ENCODE data around the gene NRG3.

Gene NRG3

DNA sequence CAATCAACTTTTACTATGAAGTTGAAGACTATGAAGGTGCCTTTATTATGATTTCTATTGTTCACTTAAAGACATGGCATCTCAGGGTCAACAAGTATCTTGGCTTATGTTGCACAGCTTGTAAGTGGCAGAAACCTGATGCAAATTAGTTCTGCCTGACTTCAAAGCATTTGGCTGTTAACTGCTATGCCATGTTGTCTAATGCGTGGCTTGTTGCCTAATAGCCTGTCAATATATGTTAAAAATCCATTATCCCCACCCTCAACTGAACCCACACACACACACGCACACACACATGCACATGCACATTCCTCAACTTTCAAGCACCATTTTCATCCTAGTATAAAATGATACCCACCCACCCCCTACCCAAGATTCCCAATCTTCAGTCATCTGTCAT is 217.1 kb downstream of the NRG3 start:
- no peak for DNase-seq

DNA sequence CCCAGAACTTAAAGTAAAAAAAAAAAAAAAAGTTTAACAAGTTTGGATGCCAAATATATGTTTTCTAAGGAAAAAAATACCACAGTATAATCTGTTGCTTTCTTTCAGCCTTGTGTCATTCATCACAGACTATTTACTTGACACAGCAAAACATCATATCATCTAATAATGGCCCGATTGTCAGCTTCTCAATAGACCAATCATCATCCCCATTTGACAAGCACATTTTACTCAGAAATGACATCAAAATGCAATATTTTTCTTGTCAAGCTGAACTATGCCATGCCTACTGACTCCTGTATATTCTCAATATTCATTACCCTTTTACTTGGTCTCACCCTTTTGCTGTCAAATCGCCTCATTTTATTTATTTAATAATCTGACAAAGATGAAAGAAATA is 249.7 kb downstream of the NRG3 start:
- DNase-seq = no peak

DNA sequence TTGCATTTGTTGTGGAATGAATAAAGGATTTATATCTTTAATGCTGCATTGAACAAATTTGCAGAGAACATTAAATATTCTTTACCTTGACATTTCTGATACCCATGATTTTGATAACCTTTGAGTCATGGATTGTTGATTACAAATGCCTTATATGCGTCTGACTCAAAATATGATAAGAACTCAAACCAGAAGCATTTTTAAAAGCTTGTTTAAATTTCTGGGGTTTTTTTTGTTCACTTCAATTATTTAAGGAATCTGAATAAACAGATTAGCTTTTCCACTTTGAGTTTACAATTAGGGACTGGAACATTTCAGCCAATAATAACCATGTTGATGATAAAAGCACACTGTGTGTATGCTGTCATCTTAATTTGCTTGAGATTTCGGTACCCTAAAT is 253.5 kb downstream of the NRG3 start:
- DNase-seq = no peak

DNA sequence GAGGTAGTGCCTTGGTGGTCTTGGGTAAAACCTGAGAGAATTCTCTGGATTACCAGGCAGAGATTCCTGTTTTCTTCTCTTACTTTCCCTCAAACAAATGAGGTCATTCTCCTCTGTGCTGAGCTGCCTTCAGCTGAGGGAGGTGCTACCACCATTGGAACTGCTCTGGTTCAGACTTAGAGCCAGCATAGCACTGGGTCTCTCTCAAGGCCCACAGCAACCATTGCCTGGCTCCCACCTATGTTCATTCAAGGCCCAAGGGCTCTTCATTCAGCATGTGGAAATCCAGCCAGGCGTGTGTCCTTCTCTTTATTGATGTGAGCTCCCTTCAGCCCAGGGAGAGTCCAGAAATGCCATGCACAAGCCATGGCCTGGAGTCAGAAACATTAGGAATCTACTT is 261.1 kb downstream of the NRG3 start:
- DNase-seq = peak in 5 of 14 donors; percentile 9 to 28 (median 19)

DNA sequence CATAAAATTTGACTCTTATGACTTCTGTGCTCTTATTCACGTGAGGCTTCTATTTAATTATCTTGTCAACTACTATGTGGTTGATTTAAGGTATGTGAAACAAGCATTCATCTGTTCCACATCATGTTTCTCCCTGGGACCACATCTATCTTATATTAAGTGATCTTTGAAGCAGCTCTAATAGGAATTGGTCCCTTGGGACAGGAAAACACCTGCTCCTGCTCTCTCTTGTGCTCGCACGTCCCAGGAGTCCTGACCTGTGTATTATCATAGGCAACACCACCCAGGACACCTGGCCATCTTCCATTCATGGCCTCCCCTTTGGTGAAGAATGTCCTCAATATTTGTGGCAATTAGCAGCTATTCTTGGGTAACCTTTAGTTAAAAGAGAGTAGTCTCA is 269.2 kb downstream of the NRG3 start:
- DNase-seq = no peak

DNA sequence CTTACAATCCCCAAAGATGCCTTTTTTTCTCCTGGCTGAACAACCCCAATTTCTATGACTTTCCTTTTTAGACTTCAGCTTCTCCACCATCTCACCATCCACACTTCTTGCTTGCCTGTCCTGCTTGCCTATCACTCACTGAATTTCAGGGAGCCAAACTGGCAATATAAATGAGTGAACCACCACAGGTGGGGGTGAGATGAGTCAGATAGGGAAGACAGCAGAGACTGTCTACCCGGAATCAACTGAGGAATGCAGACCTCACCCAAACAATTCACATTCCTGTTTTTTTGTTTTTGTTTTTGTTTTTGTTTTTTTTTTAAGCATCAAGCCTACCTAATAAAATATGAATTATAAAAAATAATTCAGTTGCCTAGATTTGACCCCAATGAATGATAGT is 273.8 kb downstream of the NRG3 start:
- no peak for DNase-seq

DNA sequence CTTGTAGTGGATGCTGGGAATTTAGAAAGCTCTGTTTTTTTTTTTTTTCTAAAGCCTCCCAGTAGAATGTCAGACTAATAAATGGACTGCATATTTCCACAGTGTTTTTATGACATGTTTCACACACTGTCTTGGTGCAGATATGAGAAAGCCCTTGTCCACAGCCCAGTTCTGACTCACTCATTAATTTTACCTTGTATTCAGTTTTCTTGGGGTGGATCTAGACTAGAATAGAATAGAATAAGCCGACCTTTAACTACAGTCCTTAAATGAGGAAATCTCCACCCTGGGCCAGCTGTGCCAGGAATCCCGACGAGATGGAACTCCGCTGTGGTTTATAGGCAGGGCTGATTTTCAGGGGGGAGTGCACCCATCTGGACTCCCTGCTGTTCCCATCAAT is 274.7 kb downstream of the NRG3 start:
- peak in 1 of 14 donors; percentile 28 for DNase-seq

DNA sequence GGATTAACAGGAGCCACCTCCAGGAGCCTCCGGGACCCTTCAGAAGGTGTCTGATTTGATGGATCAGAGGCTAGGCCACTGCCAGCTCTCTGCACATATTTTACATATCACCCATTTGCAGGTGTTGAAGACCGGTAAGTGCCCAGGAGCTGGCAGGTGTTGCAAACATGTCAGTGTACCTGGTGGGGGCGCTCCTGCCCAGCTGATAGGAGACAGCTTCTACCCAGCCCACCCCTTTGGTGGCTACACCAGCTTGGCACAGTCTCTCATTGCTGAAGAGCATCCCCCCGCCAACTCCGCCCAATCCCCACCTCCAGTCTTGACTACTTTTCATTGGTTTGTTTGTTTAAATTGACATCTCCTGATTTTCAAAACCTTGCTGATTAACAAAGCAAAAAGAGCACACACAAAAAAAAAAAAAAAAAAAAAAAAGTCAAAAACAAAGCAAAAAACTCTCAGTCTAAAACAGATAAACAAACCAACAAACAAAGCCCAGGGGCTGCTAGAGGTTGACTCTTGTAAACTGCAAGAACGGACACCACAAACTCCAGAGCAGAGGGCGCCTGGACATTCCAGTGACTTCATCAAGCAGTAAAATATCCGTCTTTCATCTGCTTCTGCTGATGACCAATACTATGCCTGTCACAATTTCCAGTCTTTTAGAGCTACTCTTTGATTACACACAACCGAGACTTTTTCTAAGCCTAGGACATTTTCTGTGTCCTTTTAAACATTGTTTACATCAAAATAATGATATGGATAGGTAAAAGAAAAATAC is 275.3 kb downstream of the NRG3 start:
- peak in 5 of 14 donors; percentile 3 to 36 (median 15) for DNase-seq

DNA sequence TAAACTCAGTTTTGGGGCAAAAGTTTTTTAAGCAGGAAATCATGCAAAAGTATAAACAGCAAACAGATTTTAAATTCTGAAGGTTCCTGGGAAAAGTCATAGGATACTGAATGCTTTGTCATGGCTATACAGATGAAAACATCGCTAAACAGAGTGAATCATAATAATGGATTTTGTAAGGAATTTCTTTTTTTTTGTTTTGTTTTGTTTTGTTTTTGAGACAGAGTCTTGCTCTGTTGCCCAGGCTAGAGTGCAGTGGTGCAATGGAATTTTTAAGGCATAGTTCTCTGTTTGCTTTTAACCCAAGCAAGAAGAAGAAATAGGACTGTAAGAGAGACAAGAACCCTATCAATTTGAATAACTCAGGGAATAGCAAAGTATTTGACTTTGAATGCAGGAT is 285.3 kb downstream of the NRG3 start:
- no peak for DNase-seq

DNA sequence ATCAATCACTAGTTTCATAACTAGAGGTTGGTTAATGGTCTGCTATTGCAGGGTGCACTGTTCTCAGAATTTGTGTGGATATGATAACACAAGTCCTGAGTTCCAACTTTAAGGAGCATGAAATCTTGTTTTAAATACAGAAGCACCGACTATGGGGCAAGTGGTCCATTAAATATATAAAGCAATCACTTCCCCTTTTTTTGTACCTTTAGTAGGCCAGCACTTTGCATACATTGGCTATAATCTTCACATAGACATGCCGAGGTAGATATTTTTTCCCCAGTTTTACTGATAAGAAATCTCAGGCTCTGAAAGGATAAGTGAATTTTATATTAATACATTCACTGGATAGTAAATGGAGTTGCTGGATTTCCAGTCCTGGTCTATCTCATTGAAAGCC is 286.3 kb downstream of the NRG3 start:
- no peak for DNase-seq

DNA sequence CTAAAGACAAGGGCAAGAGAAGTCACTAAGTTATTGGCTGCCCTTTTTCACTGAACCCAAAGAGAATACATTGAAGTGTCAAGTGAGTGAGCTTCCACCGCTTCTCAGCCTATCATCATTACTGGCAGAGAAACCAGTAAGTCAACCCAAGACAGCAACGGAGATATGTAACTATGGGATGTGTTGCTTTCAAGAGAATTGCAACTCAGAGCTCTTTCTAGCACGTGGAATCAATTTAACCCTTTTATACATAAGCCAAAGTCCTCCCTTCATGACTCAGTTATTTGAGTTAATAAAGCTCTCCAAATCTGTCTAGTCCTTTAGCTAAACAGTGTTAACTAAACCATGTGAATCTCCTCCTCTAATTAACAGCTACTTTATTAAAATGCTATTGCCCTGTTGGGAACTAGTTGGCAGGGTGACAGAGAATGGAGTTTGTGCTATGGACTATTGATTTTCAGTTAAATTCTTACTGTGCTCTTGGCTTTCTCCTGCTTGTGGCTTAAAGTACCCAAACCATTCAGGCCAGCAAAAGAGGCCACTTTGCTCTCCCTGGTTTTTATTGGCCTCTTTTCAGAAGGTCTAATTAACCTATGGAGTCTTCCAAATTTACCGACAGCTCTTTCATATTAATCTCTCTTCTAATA is 287.7 kb downstream of the NRG3 start:
- DNase-seq = no peak

DNA sequence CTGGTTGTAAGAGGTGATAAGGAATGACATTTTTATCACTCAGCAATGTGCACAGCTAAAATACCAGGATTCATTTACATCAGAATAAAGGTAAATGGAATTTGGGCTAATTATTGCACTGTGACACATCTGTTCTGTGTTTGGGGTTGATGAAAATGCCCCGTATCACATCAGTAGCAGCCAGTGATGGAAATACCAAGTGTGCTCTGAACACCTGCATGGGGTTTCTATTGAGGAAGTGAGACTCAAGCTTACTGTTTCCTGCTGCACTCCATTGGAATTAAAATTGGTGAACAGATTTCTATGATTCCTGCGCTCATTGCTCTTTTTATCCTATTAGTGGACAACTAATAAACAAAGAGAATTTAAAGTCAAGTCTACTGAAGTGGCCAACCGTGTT is 296.9 kb downstream of the NRG3 start:
- DNase-seq = no peak

DNA sequence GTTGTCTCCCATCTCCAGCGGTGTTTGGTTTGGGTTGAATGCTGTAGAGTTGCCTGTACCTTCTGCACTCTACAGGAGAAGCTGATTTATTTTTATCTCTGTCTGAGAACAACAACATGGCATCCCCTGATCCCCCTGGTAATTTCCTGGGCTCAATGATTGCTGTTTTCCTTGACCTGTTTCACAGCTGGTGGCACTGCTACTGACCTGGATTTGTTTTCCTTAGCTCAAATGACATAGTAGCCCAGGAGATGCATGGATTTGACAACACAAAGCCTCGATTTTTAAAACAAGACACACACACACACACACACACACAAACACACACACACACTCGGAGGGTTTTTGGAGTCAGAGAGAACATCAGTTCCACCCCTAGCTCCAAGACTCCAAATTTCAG is 301.6 kb downstream of the NRG3 start:
- DNase-seq = no peak

DNA sequence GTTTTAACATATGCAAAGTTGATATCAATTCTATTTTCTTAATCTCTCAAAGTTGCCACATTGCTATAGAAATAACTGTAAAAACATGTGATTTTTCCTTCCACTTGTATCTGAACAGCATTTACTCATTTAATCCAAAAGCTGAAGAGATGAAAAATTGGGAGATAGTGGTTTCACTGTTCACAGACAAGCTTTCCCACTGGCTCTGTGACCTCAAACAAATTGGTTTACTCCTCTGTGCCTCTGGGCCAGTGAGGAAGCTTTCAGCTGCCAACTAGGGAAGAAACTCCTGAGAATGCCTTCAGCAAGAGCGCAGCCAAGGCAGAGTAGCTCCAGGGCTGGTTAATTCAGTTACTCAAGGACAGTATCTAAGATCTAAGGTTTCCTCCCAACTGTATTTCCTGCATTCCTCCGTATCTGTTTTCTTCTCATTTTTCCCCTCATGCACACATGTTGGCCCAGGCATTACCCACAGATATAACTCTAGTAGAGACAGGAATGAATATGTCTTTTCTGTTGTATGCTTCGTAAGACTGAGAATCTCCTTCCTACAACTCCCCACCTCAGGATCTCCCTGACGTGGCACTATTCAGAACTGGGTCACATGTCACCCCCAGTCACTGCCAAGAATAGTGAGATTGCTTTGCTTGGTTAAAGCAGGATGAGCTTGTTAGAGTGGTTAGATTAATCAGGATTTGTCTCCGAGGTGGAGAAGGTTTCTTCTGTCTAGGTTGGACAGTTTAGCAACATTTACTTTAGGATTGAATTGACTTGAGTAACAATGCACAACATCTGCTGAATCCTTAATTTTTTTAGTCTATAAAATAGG is 315.7 kb downstream of the NRG3 start:
- no peak for DNase-seq

DNA sequence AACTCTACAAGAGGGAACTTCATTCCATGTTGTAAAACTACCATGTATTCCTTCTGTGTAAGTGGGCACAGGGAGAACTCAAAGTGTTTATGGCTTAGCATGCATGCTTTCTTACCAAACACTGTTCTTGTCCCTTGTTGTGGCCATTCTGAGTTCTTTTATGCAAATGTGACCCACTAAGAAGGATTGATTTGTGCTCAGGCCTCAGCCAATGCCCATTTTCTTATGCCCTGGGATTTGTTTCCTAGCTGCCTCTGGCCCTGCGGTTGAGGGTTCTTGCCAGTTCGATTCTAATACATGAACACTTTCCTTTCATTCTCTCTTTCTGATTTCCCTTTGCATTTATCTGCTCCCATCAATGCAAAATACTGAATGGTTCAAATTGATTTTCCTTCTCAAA is 316.7 kb downstream of the NRG3 start:
- peak in 4 of 14 donors; percentile 4 to 19 (median 6) for DNase-seq

DNA sequence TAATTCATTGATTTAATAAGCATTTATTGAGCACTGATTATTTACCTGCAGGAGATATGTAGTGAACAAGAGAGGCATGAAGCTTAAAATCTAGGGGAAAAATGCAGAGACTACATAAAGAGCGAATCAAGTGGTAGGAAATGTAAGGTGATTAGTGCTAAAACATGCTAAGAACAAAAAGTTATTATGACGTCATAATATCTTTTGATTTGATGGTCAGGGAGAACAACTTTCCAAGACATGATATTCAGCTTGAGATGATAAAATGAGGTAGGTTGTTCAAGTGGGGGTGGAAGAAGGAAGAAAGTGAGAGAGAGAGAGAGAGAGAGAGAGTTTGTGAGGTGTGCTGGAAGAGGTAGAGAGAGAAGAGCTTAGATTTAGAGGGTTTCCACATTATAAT is 317.7 kb downstream of the NRG3 start:
- no peak for DNase-seq

DNA sequence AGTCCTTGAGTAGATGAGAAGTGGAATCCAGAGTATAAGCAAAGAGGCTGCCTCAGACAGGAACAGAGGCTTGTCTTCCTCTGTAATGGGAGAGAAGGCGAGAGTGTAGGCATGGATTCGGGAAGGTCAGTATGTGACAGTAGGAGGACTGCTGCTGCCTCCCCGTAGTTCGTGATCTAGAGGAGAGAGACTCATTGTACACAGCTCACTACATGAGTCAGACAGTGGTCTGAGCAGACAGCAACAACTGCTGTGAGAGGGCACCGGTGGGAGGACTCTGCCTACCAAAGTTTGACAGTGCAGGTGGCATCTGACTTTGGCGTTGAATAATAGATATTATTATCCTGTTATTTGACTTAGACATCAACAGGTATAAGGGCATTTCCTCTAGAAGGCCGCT is 319.4 kb downstream of the NRG3 start:
- DNase-seq = no peak

DNA sequence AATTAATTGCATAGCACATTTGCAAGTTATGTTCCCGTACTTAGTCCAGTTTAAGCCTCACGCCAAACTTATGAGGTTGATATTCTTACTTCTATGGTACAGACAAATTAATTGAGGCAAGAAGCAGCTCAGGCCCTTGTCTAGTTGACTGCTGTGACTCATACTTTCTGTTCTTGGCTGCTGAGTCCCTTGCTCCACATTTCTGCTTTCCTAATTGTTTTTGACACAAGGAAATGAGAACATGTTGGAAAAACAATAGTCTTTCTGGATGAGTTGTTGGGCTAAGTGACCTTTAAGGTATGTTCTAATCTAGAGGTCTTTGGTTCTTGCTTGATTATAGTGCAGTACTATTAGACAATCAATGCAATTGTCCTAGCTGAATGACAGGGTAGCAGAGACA is 331.8 kb downstream of the NRG3 start:
- no peak for DNase-seq

DNA sequence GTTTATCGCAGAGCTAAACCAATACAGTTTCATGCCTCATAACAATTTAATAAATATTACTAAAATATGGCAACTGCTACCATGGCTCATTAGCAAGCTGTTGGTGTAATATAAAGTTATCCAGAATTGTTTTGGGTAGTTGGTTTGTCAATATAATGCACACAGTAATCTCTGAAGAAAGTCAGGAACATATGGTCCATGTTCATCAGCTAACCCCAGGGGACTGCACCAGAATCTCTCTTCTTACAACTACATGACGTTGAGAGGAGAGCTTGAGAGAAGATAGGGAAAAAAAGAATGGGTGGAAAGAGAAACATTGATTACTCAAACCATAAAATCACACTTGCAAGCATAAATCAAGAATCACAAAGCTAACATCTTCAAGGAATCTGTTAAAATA is 333.7 kb downstream of the NRG3 start:
- no peak for DNase-seq

DNA sequence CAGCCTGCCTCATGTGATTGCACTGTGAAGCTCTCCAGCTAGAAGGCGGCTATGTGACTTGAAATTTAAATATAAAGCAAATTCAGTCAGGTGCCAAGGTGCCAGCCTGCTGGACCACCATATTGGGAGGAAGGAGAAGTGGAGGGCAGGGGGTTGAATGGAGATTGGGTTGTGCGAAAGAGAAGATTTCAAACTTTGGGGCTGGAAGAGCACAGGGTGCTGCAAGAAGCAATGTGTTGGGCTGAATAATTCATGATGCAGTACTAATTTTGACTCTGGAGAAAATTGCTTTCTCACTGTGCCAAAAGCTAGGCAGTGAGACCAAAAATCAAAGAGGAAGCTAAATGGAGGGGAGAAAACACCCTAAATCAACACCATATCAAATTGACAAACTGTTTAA is 335.3 kb downstream of the NRG3 start:
- peak in 5 of 14 donors; percentile 8 to 17 (median 11) for DNase-seq

DNA sequence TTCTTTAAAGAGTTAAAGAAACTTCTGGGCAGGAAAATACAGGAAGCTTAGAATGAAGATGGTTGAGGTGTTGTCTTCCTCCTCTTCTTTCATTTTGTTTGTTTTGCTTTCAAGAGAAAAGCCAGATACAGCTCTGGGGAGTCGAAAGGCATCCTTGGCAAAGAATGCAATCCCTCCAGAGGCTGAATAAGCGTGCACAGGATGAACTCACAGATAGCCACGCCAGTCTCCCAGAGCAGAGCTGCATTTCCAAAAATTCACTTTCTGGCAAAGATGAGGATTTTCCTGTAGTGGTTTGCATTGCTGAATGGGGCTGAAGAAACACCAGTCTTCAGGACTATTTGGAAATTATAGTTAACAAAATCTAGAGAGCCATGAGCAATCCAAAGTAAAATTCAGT is 336.4 kb downstream of the NRG3 start:
- peak in 1 of 14 donors; percentile 2 for DNase-seq

DNA sequence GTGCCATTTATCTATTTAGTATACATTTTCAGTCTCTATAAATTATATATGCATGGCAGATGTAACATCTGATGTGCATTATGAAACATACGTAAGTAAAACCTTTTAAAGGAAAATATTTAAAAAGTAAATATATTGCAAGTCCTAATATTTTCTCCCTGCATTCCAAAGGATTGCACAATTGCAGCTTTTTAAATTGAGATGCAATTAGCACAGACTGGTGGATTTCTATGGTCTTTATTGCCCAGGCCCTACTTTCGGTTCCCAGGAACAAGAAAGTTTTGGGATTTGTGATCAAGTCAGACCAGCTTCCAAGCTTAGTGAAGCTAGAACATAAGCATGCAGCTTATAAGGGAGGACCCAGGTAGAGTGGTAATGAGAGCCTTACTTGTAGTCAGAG is 337.8 kb downstream of the NRG3 start:
- no peak for DNase-seq

DNA sequence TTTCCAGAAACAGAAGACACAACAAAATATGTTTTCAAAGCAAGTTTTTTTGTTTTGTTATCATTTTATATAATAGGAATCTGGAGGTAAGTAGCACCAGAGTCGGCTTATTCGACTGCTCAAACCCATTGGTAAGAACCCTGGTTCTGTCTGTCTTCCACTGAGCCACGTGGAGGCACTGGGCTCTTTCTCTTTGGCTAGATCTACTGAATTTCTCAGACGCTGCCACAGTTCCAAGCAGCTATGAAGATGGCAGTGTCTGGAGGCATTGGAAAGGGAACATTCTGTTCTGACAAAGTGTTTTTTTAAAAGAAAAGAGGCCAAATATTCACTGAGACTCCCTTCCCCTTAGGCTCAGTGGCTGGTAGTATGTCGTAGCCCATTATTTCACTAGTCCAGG is 338.8 kb downstream of the NRG3 start:
- DNase-seq = peak in 3 of 14 donors; percentile 14 to 43 (median 34)

Data from C1 segment of cervical spinal cord (tissue), 14 donors.